PFSK-1 (cell line): Measurements from ENCODE around the gene INCA1.

Experiments
- FOXP2 ChIP-seq: optimal IDR thresholded peaks from 2 replicates; pipeline ENCODE3; 2011; ENCODE audit warnings: borderline replicate concordance, control low read depth, inconsistent platforms; ENCODE audit not compliant: insufficient read depth; ENCODE audit errors: extremely low read length, extremely low read depth
- POLR2AphosphoS5 ChIP-seq: IDR thresholded peaks from 2 replicates; pipeline ENCODE4 v1.6.1; 2012; ENCODE audit warnings: low read depth, mild to moderate bottlenecking, control low read depth, low read length, moderate library complexity
- SIN3A ChIP-seq: IDR thresholded peaks from 2 replicates; pipeline ENCODE4 v1.6.1; 2012; ENCODE audit warnings: mild to moderate bottlenecking, low read length, moderate library complexity, borderline replicate concordance; ENCODE audit not compliant: insufficient read depth
- TAF1 ChIP-seq: IDR thresholded peaks from 2 replicates; pipeline ENCODE4 v1.6.1; 2012; ENCODE audit warnings: low read length, control low read depth, borderline replicate concordance; ENCODE audit not compliant: insufficient read depth
- TF ChIP-seq, protein P1 (sequence below), 2 experiments: IDR thresholded peaks; 2 replicates each; pipeline versions ENCODE4 v1.6.1 to v1.8.0; 2011 to 2012; ENCODE audit warnings: low read depth in 2 of 2, low read length in 2 of 2, control low read depth in 1 of 2, inconsistent platforms in 1 of 2, mild to moderate bottlenecking in 1 of 2, moderate library complexity in 1 of 2; ENCODE audit not compliant: insufficient read depth in 1 of 2

The INCA1 gene

DNA sequence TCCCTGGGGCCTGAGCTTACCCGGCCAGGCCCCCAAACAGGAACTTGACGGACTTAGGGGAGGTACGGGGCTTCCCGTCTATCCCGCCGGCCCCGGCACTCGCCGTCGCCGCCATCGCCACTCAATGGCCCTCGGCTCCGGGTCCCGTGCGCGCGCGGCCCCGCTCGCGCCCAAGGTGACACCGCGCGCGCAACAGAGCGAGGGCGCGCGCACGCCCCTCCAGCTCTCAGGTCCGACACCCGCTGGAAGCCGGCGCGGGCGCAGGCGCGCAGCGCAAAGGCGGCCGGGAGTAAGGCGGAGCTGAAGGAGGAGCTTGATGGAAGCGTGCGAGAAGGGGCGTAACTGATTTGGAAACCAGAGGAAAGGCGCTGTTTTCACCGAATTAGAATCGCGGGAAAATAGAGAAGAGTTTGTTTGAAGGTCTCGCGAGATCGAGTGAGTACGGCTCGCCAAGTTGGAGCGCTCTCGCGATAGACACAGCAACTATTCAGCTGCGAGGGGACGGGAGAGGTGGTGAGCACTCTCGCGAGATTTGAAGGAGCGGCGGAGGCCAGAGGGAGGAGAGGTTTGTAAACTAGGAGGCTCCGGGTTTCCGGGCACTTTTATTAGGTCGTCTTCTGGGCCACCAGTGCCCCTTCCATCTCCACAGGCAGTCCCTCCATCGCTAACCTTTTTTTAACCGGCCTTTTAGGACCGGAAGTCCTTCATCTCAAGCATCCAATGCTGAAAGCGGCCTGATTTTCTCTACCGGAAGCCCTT is 57.3 kb downstream of the INCA1 start, which contains the start of the genes RNF167 and SLC25A11:
Gene RNF167, plus strand, starts transcription at position 473 of the 759 bp plus-strand sequence. CDS start 642 bp downstream, outside the sequence.
Gene SLC25A11, minus strand, starts transcription at position 251 of the 759 bp plus-strand sequence. Its CDS starts 136 bp downstream, at position 115.
- TF ChIP-seq FOXP2 (peak; percentile 85), TAF1 (peak; percentile 85; the same call in 1 of the 2 replicates), POLR2AphosphoS5 (peak; percentile 84), SIN3A (peak; percentile 99; the same call in 1 of the 2 replicates)
- TF ChIP-seq, protein P1, sequence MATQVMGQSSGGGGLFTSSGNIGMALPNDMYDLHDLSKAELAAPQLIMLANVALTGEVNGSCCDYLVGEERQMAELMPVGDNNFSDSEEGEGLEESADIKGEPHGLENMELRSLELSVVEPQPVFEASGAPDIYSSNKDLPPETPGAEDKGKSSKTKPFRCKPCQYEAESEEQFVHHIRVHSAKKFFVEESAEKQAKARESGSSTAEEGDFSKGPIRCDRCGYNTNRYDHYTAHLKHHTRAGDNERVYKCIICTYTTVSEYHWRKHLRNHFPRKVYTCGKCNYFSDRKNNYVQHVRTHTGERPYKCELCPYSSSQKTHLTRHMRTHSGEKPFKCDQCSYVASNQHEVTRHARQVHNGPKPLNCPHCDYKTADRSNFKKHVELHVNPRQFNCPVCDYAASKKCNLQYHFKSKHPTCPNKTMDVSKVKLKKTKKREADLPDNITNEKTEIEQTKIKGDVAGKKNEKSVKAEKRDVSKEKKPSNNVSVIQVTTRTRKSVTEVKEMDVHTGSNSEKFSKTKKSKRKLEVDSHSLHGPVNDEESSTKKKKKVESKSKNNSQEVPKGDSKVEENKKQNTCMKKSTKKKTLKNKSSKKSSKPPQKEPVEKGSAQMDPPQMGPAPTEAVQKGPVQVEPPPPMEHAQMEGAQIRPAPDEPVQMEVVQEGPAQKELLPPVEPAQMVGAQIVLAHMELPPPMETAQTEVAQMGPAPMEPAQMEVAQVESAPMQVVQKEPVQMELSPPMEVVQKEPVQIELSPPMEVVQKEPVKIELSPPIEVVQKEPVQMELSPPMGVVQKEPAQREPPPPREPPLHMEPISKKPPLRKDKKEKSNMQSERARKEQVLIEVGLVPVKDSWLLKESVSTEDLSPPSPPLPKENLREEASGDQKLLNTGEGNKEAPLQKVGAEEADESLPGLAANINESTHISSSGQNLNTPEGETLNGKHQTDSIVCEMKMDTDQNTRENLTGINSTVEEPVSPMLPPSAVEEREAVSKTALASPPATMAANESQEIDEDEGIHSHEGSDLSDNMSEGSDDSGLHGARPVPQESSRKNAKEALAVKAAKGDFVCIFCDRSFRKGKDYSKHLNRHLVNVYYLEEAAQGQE (IDR thresholded peaks at IDR 0.05; ENCODE audit: insufficient read depth in 1 of 2, low read depth in 2 of 2, low read length in 2 of 2) = peak in 1 of 2 experiments; percentile 46; a peak in 1 of 4 replicates

DNA sequence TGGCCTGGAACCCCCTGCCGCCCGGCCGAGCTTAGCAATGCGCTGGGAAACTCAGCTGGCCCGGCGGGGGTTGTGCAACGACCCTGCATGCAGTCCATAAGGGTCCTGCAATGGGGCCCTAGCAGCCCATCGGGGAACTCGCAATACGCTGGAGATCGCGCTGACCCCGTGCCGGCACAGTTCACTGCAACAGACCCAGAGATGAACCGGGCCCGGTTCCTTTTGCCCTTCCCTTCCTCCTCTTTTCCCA is 57.9 kb downstream of the INCA1 start:
- TF ChIP-seq TAF1 (no peak), POLR2AphosphoS5 (no peak), SIN3A (no peak), FOXP2 (no peak)
- TF ChIP-seq, protein P1 (IDR thresholded peaks at IDR 0.05; ENCODE audit: insufficient read depth in 1 of 2, low read depth in 2 of 2, low read length in 2 of 2) = no peak

DNA sequence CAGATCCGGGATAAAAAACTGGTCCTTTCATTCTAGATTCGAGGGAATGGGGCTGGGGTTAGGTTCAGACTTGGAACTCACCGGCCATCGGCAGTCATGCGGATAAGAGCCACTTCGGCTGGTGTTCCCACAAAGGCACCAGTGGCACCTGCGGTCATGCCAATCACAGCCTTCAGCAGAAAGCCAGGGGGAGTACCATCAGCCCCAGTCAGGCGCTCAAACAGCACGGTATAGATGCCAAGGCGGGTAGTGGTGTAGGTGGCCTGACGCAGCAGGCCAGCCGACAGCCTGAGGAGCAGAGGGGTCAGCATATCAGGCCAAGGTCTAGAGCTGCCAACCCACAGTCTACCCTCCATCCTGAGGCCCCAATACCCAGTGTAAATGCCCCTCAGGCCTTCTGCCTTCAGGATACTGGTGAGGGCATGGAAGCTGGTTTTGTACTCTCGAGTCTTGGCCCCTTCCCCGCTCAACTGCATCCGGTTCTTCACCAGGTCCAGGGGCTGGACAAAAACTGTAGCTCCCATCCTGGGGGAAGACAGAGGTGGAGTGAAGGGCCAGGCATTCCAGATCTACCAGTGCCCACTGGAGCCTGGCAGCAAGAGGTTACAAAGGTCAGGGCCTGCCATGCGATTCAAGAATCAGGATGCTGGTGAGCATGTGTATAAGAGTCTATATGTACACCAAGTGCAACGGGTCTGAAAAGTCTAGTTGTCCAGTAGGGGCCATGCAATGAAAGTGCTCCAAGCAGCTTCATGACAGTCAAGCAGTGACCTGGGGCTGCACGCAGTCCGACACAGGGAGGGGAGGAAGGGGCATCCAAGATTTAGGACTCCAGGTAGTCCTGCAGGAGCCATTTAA is 58.4 kb downstream of the INCA1 start:
- no peak; the same call in 1 of the 2 replicates for TF ChIP-seq POLR2AphosphoS5
- TF ChIP-seq, protein P1 (IDR thresholded peaks at IDR 0.05; ENCODE audit: insufficient read depth in 1 of 2, low read depth in 2 of 2, low read length in 2 of 2) = no peak
- TF ChIP-seq FOXP2 = no peak
- TF ChIP-seq TAF1 = no peak
- TF ChIP-seq SIN3A = no peak
